Glutamatergic neuron (in vitro differentiated cells): ENCODE results near the gene GRB10. TPM values are rescaled to one million over a fixed set of nuclear protein-coding genes. Genes with fewer than 3 reads are reported as not detected.

Source experiments
- DNase-seq: peaks from one replicate; pipeline ENCODE4 v3.0.0; 2022
- H3K27ac Mint-ChIP-seq: one replicate; pipeline ENCODE4 v1.8.0; 2020; ENCODE audit warnings: mild to moderate bottlenecking, mixed read lengths, inconsistent platforms; ENCODE audit not compliant: unreplicated experiment
- H3K27me3 Mint-ChIP-seq: one replicate; pipeline ENCODE4 v1.8.0; 2020; ENCODE audit warnings: mild to moderate bottlenecking, moderate library complexity, mixed read lengths, inconsistent platforms; ENCODE audit not compliant: unreplicated experiment
- H3K36me3 Mint-ChIP-seq: one replicate; pipeline ENCODE4 v1.8.0; 2020; ENCODE audit warnings: mild to moderate bottlenecking, mixed read lengths, inconsistent platforms; ENCODE audit not compliant: unreplicated experiment
- H3K4me1 Mint-ChIP-seq: one replicate; pipeline ENCODE4 v1.8.0; 2020; ENCODE audit warnings: mild to moderate bottlenecking, low read depth, mixed read lengths, inconsistent platforms; ENCODE audit not compliant: unreplicated experiment
- H3K4me3 Mint-ChIP-seq: one replicate; pipeline ENCODE4 v1.8.0; 2020; ENCODE audit warnings: mild to moderate bottlenecking, mixed read lengths, inconsistent platforms; ENCODE audit not compliant: unreplicated experiment
- H3K9me3 Mint-ChIP-seq: one replicate; pipeline ENCODE4 v1.8.0; 2020; ENCODE audit warnings: mild to moderate bottlenecking, moderate library complexity, mixed read lengths, inconsistent platforms; ENCODE audit not compliant: unreplicated experiment
- CTCF ChIP-seq: fragments of 200-600 bp; sonication (generic); IDR thresholded peaks from one replicate; pipeline ENCODE4 v1.5.0; 2021; ENCODE audit not compliant: partially characterized antibody, unreplicated experiment
- total RNA-seq: library from RNA; stranded (reverse); fragmentation: NEBNext Ultra II Directional; extraction: Animal tissue kit (Norgen Biotek cat#: 25700); gene quantifications from one replicate; pipeline ENCODE4 v1.2.1, GENCODE V29; 2021; ENCODE audit not compliant: unreplicated experiment

GRB10 gene
- total RNA-seq, 1 donor from 2014 or later = 182 TPM

- Mint-ChIP-seq H3K27ac (no peak overlapping the region), H3K27me3 (peaks cover 5% of the 10 kb centered on the region), H3K4me3 (no peak overlapping the region), H3K9me3 (peaks cover 5% of the 10 kb centered on the region), H3K4me1 (peaks cover 26% of the 10 kb centered on the region), H3K36me3 (peaks cover 12% of the 10 kb centered on the region)
- TF ChIP-seq CTCF = no peak
- no peak for DNase-seq
These were observed 47.4 kb downstream of the GRB10 start for GRCh38 chr7:50735333-50735732.

- H3K27ac Mint-ChIP-seq = no peak overlapping the region
- H3K36me3 Mint-ChIP-seq = peaks cover 12% of the 10 kb centered on the region
- no peak overlapping the region for H3K4me3 Mint-ChIP-seq
- H3K27me3 Mint-ChIP-seq = peaks cover 5% of the 10 kb centered on the region
- TF ChIP-seq CTCF = no peak
- peaks cover 27% of the 10 kb centered on the region for H3K4me1 Mint-ChIP-seq
- H3K9me3 Mint-ChIP-seq = peaks cover 5% of the 10 kb centered on the region
- DNase-seq = no peak
These were observed 48.5 kb downstream of the GRB10 start for GRCh38 chr7:50734246-50734645.

- peaks cover 5% of the 10 kb centered on the region for H3K27me3 Mint-ChIP-seq
- TF ChIP-seq CTCF = no peak
- H3K9me3 Mint-ChIP-seq = peaks cover 5% of the 10 kb centered on the region
- DNase-seq = no peak
- no peak overlapping the region for H3K4me3 Mint-ChIP-seq
- peaks cover 12% of the 10 kb centered on the region for H3K36me3 Mint-ChIP-seq
- no peak overlapping the region for H3K27ac Mint-ChIP-seq
- peaks cover 28% of the 10 kb centered on the region for H3K4me1 Mint-ChIP-seq
These were observed 49.1 kb downstream of the GRB10 start for GRCh38 chr7:50733552-50733951.

- H3K4me3 Mint-ChIP-seq = no peak overlapping the region
- H3K4me1 Mint-ChIP-seq = peaks cover 28% of the 10 kb centered on the region
- no peak overlapping the region for H3K27ac Mint-ChIP-seq
- H3K27me3 Mint-ChIP-seq = peaks cover 2% of the 10 kb centered on the region
- no peak for TF ChIP-seq CTCF
- H3K9me3 Mint-ChIP-seq = peaks cover 5% of the 10 kb centered on the region
- no peak for DNase-seq
- H3K36me3 Mint-ChIP-seq = peaks cover 7% of the 10 kb centered on the region
These were observed 50.8 kb downstream of the GRB10 start for GRCh38 chr7:50731703-50732582.
